AG04450 (cell line): Measurements from ENCODE around the gene TEX2. TPM values are rescaled to one million over a fixed set of nuclear protein-coding genes. Genes with fewer than 3 reads are reported as not detected.
A peak's percentile ranks its signal among the peaks of the same experiment; 100 is the strongest.

Experiments used
- CTCF ChIA-PET: fragments of 300-600, 350-600 bp; formaldehyde crosslinking; extraction: SDS; loops from one replicate; lab custom pipeline; 2022; ENCODE audit warnings: antibody characterized with exemption, inconsistent platforms; lab: Charles Lee
- POLR2A ChIA-PET: fragments of 350-600 bp; formaldehyde crosslinking; extraction: SDS; loops from one replicate; lab custom pipeline; 2021; ENCODE audit warnings: antibody characterized with exemption, inconsistent platforms; lab: Yijun Ruan, JAX
- DNase-seq: peaks from one replicate; pipeline ENCODE4 v3.0.0-alpha.2; 2011; ENCODE audit warnings: low read depth, low spot score
- H3K27ac ChIP-seq: one replicate; pipeline ENCODE4 v1.5.1; 2012; ENCODE audit warnings: low read depth, low read length, control low read depth
- H3K27me3 ChIP-seq: one replicate; pipeline ENCODE4 v1.6.0; 2012; ENCODE audit warnings: low read length; ENCODE audit not compliant: control insufficient read depth, insufficient read depth
- H3K4me3 ChIP-seq: 2 replicates; pipeline ENCODE4 v1.5.1; 2011; ENCODE audit warnings: mild to moderate bottlenecking, low read depth, low read length, control low read depth
- H3K9me3 ChIP-seq: 2 replicates; pipeline ENCODE4 v1.5.1; 2012; ENCODE audit warnings: low read length; ENCODE audit not compliant: control insufficient read depth, insufficient read depth
- polyA plus RNA-seq: library from polyadenylated mRNA; depleted of rRNA; stranded (reverse); fragments of >200 nt; gene quantifications from 2 replicates; pipeline ENCODE4 v1.2.3, GENCODE V29; 2011
- TF ChIP-seq, protein P1 (sequence below): IDR thresholded peaks from 2 replicates; pipeline ENCODE4 v1.5.1; 2011; ENCODE audit warnings: low read depth, low read length, control low read depth, inconsistent platforms

TEX2 gene
- polyA plus RNA-seq, 1 experiment, result 27.9 TPM

DNA sequence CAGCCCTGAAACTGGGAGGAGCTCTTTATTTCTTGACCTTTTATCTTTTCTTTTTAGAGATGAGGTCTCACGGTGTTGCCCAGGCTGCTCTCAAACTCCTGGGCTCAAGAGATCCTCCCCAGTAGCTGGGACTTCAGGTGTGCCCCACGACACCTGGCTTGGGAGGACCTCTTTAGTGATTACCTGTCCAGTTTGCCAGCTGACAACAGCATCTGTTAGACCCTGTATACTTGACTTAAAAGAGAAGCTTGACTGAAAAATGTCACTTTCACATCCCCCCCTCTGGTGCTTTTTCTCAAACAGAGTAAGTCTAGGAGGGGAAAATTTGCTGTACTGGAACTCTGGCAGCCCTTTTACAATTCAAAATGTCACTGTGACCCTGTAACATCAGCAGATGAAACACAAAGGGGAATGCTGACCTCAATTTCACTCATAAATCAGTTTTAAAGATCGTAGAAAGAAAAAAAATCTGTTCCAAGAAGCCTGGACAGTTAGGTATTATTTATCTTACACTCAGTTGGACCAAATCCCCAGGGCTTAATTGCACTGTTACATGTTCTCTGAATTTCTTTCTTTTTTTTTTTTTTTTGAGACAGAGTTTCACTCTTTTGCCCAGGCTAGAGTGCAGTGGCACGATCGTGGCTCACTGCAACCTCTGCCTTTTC lies 131.3 kb downstream of the TEX2 start:
- TF ChIP-seq, protein P1, sequence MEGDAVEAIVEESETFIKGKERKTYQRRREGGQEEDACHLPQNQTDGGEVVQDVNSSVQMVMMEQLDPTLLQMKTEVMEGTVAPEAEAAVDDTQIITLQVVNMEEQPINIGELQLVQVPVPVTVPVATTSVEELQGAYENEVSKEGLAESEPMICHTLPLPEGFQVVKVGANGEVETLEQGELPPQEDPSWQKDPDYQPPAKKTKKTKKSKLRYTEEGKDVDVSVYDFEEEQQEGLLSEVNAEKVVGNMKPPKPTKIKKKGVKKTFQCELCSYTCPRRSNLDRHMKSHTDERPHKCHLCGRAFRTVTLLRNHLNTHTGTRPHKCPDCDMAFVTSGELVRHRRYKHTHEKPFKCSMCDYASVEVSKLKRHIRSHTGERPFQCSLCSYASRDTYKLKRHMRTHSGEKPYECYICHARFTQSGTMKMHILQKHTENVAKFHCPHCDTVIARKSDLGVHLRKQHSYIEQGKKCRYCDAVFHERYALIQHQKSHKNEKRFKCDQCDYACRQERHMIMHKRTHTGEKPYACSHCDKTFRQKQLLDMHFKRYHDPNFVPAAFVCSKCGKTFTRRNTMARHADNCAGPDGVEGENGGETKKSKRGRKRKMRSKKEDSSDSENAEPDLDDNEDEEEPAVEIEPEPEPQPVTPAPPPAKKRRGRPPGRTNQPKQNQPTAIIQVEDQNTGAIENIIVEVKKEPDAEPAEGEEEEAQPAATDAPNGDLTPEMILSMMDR, result no peak
- Histone ChIP-seq H3K9me3 (no peaks in the 10 kb centered on the region), H3K27me3 (no peaks in the 10 kb centered on the region), H3K27ac (no peak overlapping the region), H3K4me3 (no peak overlapping the region)
- ChIA-PET POLR2A (interaction anchor here (0.6 kb wide), 1 partner anchor 172 kb away, joined by 8 read pairs; no protein-coding TSS in a partner anchor), CTCF (interaction anchor here (0.6 to 12.2 kb wide), 9 partner anchors 13 to 220 kb away, joined by 3 to 698 read pairs (median 17); partner anchors contain the start of gene GH1)
- no peak for DNase-seq

DNA sequence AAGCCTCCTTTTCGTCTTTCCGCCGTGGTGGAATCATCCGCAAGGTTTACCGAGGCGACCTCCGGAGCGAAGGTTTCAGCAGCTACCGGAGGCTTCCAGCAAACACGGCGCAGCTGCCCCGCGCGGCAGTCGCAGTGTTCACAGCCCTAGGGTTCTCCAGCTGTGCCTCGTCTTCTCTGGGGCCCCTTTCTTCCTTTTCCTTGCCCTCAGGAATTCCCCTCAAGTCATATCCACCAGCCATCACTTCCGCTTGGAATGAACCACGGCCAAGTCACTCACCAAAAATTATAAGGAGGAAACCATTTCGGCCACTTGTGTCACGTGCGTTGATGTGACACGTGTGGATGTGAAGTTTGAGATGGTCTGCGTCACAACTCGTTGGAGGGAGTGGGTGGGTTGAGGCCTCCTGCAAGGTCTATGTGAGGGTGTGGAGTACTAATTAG lies 132.5 kb downstream of the TEX2 start:
- no peaks in the 10 kb centered on the region for H3K27me3 ChIP-seq
- CTCF ChIA-PET, result interaction anchor here (0.5 to 12.2 kb wide), 8 partner anchors 67 to 225 kb away, joined by 3 to 698 read pairs (median 6); no protein-coding TSS in a partner anchor
- H3K27ac ChIP-seq, result peak overlapping the region; percentile 93
- DNase-seq, result no peak
- POLR2A ChIA-PET, result interaction anchor here (0.7 to 2.6 kb wide), 4 partner anchors 15 to 102 kb away, joined by 8 to 16 read pairs (median 12); no protein-coding TSS in a partner anchor
- H3K9me3 ChIP-seq, result no peaks in the 10 kb centered on the region
- TF ChIP-seq, protein P1, result no peak
- peak overlapping the region; percentile 61 for H3K4me3 ChIP-seq

DNA sequence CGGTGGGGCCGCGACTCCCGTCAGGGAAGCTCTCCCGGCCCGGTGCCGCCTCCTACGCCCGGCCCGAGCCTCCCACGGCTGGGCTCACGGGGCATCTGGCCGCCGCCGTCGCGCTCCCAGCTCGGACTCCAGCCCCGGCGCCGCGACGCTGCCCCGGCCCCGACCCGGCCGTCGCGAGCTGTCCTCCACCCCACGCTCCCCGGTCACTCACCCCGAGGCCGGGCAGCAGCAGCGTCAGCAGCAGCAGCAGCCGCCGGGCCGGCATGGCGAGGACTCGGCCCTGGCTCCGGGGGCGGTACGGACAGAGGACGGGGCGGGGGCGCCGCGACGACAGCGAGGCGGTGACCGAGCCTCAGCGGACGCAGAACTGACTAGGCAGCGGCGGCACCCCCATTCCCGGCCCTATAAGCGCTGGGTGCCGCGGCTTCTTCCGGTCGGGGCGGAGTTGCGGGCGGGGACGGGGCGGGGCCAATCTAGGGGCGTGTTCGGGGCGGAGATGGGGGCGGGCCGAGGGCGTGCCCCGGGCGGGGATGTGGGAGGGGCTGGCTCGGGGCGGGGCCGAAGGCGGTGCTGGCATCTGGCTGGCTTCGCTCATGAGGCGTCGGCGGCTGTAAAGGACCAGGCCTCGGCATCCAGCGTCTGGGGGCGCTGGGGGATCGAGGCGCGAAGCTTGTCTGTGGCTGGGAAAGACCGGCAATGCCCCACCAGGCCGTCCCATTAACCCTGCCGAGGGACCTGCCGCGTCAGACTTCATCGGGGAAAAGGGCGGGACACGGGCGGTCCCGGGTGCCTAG lies 133.1 kb downstream of the TEX2 start, which contains the start of gene ERN1:
Gene ERN1 (minus strand): TSS at position 380 of the 794 bp plus-strand sequence. CDS start 115 bp downstream, at position 265.
- POLR2A ChIA-PET, result interaction anchor here (0.6 to 2.6 kb wide), 10 partner anchors 11 to 110 kb away, joined by 3 to 16 read pairs (median 5); no protein-coding TSS in a partner anchor
- CTCF ChIA-PET, result interaction anchor here (2.0 to 12.2 kb wide), 3 partner anchors 66 to 153 kb away, joined by 8 to 698 read pairs (median 92); no protein-coding TSS in a partner anchor
- H3K27ac ChIP-seq, result peak within 1 kb of the TSS; percentile 93
- H3K27me3 ChIP-seq, result no peaks in the 10 kb centered on the region
- H3K9me3 ChIP-seq, result no peaks in the 10 kb centered on the region
- TF ChIP-seq, protein P1, result no peak
- H3K4me3 ChIP-seq, result peak within 1 kb of the TSS; percentile 68
- DNase-seq, result peak; percentile 82

DNA sequence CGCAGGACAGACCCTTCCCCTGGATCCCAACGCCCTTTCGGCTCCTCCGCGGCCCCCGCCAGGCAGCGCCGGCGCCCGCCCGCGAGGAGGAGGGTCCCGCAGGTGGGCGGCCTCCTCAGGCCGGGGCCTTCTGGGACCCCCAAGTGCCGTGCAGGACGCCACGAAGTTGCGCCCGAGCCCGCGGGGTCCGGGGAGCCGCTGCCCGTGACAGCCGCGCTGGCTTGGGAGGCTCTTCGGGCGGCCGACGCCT lies 133.6 kb downstream of the TEX2 start:
- Histone ChIP-seq H3K9me3 (no peaks in the 10 kb centered on the region), H3K4me3 (peak overlapping the region; percentile 68), H3K27me3 (no peaks in the 10 kb centered on the region), H3K27ac (no peak overlapping the region)
- CTCF ChIA-PET, result interaction anchor here (6.0 to 12.2 kb wide), 2 partner anchors 66 to 100 kb away, joined by 92 to 698 read pairs; no protein-coding TSS in a partner anchor
- TF ChIP-seq, protein P1, result no peak
- POLR2A ChIA-PET, result interaction anchor here (0.6 to 2.6 kb wide), 8 partner anchors 11 to 110 kb away, joined by 3 to 16 read pairs (median 4); no protein-coding TSS in a partner anchor
- no peak for DNase-seq
